LNCaP clone FGC (cell line): ENCODE results near the gene PIGL.

Source experiments
- DNase-seq: peaks from one replicate; pipeline ENCODE4 v3.0.0-alpha.2; 2011; ENCODE audit warnings: low read depth
- H3K4me3 ChIP-seq: 2 replicates; pipeline ENCODE4 v1.5.1; 2011; ENCODE audit warnings: mild to moderate bottlenecking, low read depth, low read length, control low read depth
- TF ChIP-seq, protein P1 (sequence below): IDR thresholded peaks from 2 replicates; pipeline ENCODE4 v1.5.1; 2012; ENCODE audit warnings: mild to moderate bottlenecking; ENCODE audit not compliant: control insufficient read depth, insufficient read depth; ENCODE audit errors: extremely low read depth

The PIGL gene

DNA sequence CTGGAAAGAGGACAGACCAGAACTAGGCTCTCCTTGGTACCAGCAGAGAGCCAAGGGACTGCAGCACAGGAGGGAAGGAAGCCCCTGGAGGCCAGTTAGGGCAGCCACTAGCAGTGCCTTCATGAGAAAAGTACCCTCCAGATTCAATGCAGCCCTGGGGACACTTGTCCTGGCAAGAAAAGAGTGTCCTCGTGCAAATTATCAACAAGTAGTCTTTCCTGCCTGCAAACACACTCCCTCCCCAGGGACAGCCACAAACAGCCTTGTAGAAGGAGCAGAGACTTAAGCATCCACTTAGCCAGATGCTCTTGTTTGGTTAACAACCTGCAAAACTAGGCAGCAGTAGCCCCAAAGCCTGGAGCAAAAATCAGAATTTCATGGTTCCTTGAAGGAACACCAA is 112.0 kb downstream of the PIGL start:
- no peak for DNase-seq
- H3K4me3 ChIP-seq, result no peak overlapping the region
- TF ChIP-seq, protein P1, sequence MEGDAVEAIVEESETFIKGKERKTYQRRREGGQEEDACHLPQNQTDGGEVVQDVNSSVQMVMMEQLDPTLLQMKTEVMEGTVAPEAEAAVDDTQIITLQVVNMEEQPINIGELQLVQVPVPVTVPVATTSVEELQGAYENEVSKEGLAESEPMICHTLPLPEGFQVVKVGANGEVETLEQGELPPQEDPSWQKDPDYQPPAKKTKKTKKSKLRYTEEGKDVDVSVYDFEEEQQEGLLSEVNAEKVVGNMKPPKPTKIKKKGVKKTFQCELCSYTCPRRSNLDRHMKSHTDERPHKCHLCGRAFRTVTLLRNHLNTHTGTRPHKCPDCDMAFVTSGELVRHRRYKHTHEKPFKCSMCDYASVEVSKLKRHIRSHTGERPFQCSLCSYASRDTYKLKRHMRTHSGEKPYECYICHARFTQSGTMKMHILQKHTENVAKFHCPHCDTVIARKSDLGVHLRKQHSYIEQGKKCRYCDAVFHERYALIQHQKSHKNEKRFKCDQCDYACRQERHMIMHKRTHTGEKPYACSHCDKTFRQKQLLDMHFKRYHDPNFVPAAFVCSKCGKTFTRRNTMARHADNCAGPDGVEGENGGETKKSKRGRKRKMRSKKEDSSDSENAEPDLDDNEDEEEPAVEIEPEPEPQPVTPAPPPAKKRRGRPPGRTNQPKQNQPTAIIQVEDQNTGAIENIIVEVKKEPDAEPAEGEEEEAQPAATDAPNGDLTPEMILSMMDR, result no peak

DNA sequence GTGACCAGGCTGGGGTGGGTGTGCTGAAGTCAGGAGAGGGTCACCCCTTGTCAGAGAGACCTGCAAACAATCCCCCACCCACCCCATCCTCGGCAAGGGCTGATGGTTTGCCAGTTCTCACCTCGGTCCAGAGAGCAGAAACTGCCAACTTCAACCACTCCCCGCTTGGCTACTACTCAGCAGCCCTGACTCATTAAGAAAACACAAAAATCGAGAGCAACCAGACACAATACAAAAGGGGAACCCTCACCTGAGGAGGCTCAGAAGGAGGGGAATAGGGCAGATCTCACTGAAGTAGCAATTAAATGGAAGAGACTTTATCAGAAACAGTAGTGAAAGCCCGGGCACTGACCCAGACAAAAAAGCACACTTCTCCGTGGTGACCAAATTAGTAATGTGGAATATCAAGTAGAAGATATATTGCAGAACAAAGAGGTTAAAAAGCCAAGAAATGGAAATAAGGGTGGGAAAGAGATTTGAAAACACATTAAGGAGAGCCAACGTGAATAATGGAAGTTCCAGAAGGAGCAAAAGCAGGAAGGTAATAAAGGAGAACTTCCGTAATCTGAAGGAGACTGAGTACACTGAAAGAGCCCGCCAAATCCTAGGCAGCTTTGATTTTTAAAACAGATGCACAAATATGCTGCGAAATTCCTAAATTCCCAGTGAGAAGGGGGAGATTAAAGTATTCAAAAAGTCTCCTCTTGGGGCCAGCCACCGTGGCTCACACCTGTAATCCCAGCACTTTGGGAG is 112.7 kb downstream of the PIGL start:
- TF ChIP-seq, protein P1, result no peak
- H3K4me3 ChIP-seq, result no peak overlapping the region
- no peak for DNase-seq

DNA sequence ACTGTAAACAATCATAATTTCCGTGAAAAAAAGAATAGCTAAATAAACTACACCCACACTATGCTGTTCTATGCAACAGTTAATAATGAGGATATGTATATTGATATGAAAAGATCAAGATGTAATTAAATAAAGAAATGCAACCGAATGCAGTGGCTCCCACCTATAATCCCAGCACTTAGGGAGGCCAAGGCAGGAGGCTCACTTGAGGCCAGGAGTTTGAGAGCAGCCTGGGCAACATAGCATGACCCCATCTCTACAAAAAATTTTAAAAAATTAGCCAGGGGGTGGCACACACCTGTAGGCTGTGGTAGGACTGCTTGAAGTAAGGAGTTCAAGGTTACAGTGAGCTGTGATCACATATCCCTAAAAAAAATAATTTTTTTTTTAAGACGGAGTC is 121.4 kb downstream of the PIGL start:
- DNase-seq, result no peak
- TF ChIP-seq, protein P1, result no peak

DNA sequence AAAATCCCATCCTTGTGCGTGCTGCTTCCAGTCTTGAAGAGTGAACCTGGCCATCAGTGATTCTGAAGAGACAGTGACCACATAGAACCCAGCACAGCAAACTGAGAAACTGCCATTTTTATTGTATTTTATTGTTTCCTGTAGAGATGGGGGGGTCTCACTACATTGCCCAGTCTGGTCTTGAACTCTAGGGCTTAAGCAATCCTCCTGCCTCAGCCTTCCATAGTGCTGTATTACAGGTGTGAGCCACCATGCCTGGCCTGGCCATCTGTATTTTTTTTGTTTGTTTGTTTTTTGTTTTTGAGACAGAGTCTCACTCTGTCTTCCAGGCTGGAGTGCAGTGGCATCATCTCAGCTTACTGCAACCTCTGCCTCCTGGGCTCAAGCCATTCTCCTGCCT is 122.4 kb downstream of the PIGL start:
- no peak overlapping the region for H3K4me3 ChIP-seq
- TF ChIP-seq, protein P1, result no peak
- DNase-seq, result no peak

More for the DNA sequence above, 121.4 kb downstream of the PIGL start:
- H3K4me3 ChIP-seq, result no peak overlapping the region

- H3K4me3 ChIP-seq, result no peak overlapping the region
- TF ChIP-seq, protein P1, result no peak
- DNase-seq, result no peak
Observed at GRCh38 chr17:16339959-16340358, 122.9 kb downstream of the PIGL start.

DNA sequence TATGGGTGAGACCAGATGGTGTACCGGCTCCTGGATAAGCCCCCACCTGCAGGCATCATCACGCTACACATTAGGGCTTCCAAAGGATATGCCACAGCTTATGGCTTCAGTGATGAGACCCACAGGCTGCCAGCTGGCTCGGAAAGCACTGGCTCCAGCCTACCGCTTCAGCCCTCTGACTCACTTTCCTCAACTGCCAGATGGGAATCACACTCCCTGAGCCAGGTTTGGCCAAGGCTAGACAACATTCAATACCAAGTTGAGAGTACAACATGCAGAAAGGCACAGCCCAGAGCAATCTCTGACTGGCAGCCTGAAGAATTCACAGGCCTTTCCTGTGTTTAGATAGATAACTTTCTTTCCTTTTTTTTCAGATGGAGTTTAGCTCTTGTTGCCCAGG is 126.0 kb downstream of the PIGL start:
- H3K4me3 ChIP-seq, result no peak overlapping the region
- TF ChIP-seq, protein P1, result no peak
- no peak for DNase-seq

- no peak overlapping the region for H3K4me3 ChIP-seq
- no peak for DNase-seq
- TF ChIP-seq, protein P1, result no peak
Observed at GRCh38 chr17:16343569-16343968, 126.6 kb downstream of the PIGL start.
